ENCODE measurements around the gene LINC00632. TPM values are rescaled to one million over a fixed set of nuclear protein-coding genes. Genes with fewer than 3 reads are reported as not detected.
"Not testable (repeated sequence)": the region's sequence is repeated elsewhere in the genome, so short reads cannot be mapped to it uniquely, and the experiment has no call there.

Gene LINC00632
- total RNA-seq, result 100 to 1,000 TPM in 2 of 3 donors, 10 to 100 TPM in 1; 90.1 to 616 (median 133) TPM

GRCh38 chrX:140709421-140709846 lies at the start of gene LINC00632:
TSS of gene LINC00632 (plus strand) at chrX:140709759.
- H3K4me1 ChIP-seq, result no peaks in the 10 kb centered on the region

GRCh38 chrX:140661643-140662042 lies 47.9 kb upstream of the LINC00632 start:
- no peak overlapping the region for H3K27ac ChIP-seq
- DNase-seq (ENCODE audit: low spot score in 2 of 2), result no peak
- H3K36me3 ChIP-seq, result no peaks in the 10 kb centered on the region
- intact Hi-C loops (cut with DNase I; ENCODE audit: low total_unique reads), result no loop called here
- no peaks in the 10 kb centered on the region for H3K4me1 ChIP-seq
- no peak overlapping the region for H3K4me3 ChIP-seq
- TF ChIP-seq POLR2AphosphoS5 (IDR thresholded peaks at IDR 0.05), result no peak
- TF ChIP-seq CTCF (IDR thresholded peaks at IDR 0.05), result no peak
- no peak for TF ChIP-seq POLR2A (IDR thresholded peaks at IDR 0.05)
- peaks cover 0 to 37% of the 10 kb centered on the region in 2 donors for H3K27me3 ChIP-seq
- H3K9me3 ChIP-seq, result no peaks in the 10 kb centered on the region

More at GRCh38 chrX:140709421-140709846, at the start of gene LINC00632:
- Histone ChIP-seq H3K9me3 (no peaks in the 10 kb centered on the region), H3K27ac (no peak within 1 kb of the TSS), H3K36me3 (no peaks in the 10 kb centered on the region), H3K27me3 (peaks cover 0 to 22% of the 10 kb centered on the region in 2 donors), H3K4me3 (no peak within 1 kb of the TSS)
- TF ChIP-seq POLR2A (IDR thresholded peaks at IDR 0.05), result no peak
- TF ChIP-seq POLR2AphosphoS5 (IDR thresholded peaks at IDR 0.05), result no peak
- no peak for TF ChIP-seq CTCF (IDR thresholded peaks at IDR 0.05)
- DNase-seq (ENCODE audit: low spot score in 2 of 2), result no peak
- intact Hi-C loops (cut with DNase I; ENCODE audit: low total_unique reads), result no loop called here

GRCh38 chrX:140664939-140665338 lies 44.6 kb upstream of the LINC00632 start:
- no peaks in the 10 kb centered on the region for H3K9me3 ChIP-seq
- H3K36me3 ChIP-seq, result no peaks in the 10 kb centered on the region
- no peak overlapping the region for H3K27ac ChIP-seq
- intact Hi-C loops (cut with DNase I; ENCODE audit: low total_unique reads), result no loop called here
- H3K4me1 ChIP-seq, result no peaks in the 10 kb centered on the region
- no peak overlapping the region for H3K4me3 ChIP-seq
- peaks cover 0 to 21% of the 10 kb centered on the region in 2 donors for H3K27me3 ChIP-seq
- TF ChIP-seq POLR2A (IDR thresholded peaks at IDR 0.05), result no peak
- TF ChIP-seq POLR2AphosphoS5 (IDR thresholded peaks at IDR 0.05), result no peak
- TF ChIP-seq CTCF (IDR thresholded peaks at IDR 0.05), result no peak
- no peak for DNase-seq (ENCODE audit: low spot score in 2 of 2)

GRCh38 chrX:140672840-140673731 lies 36.5 kb upstream of the LINC00632 start:
- Histone ChIP-seq H3K4me3 (no peak overlapping the region), H3K27me3 (peaks cover 0 to 20% of the 10 kb centered on the region in 2 donors), H3K4me1 (no peaks in the 10 kb centered on the region), H3K27ac (no peak overlapping the region), H3K9me3 (no peaks in the 10 kb centered on the region), H3K36me3 (no peaks in the 10 kb centered on the region)
- intact Hi-C loops (cut with DNase I; ENCODE audit: low total_unique reads), result no loop called here
- no peak for DNase-seq (ENCODE audit: low spot score in 2 of 2)
- TF ChIP-seq POLR2AphosphoS5 (IDR thresholded peaks at IDR 0.05) (no peak), CTCF (IDR thresholded peaks at IDR 0.05) (no peak), POLR2A (IDR thresholded peaks at IDR 0.05) (no peak)

GRCh38 chrX:140687706-140688105 lies 21.9 kb upstream of the LINC00632 start:
- peaks cover 5 to 9% of the 10 kb centered on the region in 2 donors for H3K9me3 ChIP-seq

GRCh38 chrX:140691596-140691995 lies 18.0 kb upstream of the LINC00632 start:
- H3K4me1 ChIP-seq; H3K36me3 ChIP-seq; H3K27ac ChIP-seq; intact Hi-C loops (cut with DNase I; ENCODE audit: low total_unique reads); DNase-seq (ENCODE audit: low spot score in 2 of 2); H3K9me3 ChIP-seq; H3K4me3 ChIP-seq: not testable (repeated sequence)
- peaks cover 0 to 23% of the 10 kb centered on the region in 2 donors for H3K27me3 ChIP-seq

More at GRCh38 chrX:140687706-140688105, 21.9 kb upstream of the LINC00632 start:
- H3K36me3 ChIP-seq, result no peaks in the 10 kb centered on the region
- intact Hi-C loops (cut with DNase I; ENCODE audit: low total_unique reads), result no loop called here
- peaks cover 0 to 16% of the 10 kb centered on the region in 2 donors for H3K27me3 ChIP-seq
- DNase-seq (ENCODE audit: low spot score in 2 of 2), result no peak
- TF ChIP-seq POLR2AphosphoS5 (IDR thresholded peaks at IDR 0.05) (no peak), POLR2A (IDR thresholded peaks at IDR 0.05) (no peak), CTCF (IDR thresholded peaks at IDR 0.05) (no peak)
- H3K4me1 ChIP-seq, result no peaks in the 10 kb centered on the region
- H3K27ac ChIP-seq, result no peak overlapping the region
- no peak overlapping the region for H3K4me3 ChIP-seq

Measured in breast epithelium (tissue), 4 donors.